ENCODE data around the gene BRD3.

GRCh38 chr9:134004131-134004873 is 63.5 kb downstream of the BRD3 start:
- TF ChIP-seq SUZ12 (IDR thresholded peaks at IDR 0.05; ENCODE audit: extremely low read depth, insufficient read depth, insufficient read length) (no peak), YY1 (IDR thresholded peaks at IDR 0.05; ENCODE audit: insufficient read depth, insufficient read length) (no peak)
